ENCODE results near the gene CHRNA4. TPM values are rescaled to one million over a fixed set of nuclear protein-coding genes. Genes with fewer than 3 reads are reported as not detected.

The CHRNA4 gene
- polyA plus RNA-seq, 1 of the 3 experiments (the other 2 are of a cell fraction): not detected

GRCh38 chr20:63323357-63323981 lies 37.7 kb downstream of the CHRNA4 start:
- no peaks in the 10 kb centered on the region for H3K9me3 ChIP-seq
- H3K4me3 ChIP-seq (ENCODE audit: low read depth in 2 of 2, low read length in 1 of 2): no peak overlapping the region
- no peaks in the 10 kb centered on the region for H3F3A ChIP-seq (replicated peaks; ENCODE audit: insufficient read depth)
- H3K27ac ChIP-seq (ENCODE audit: low read depth in 2 of 2, low read length in 1 of 2): no peak overlapping the region
- ChIA-PET CTCF (interaction anchor here (4.0 kb wide), 1 partner anchor 14 kb away, joined by 19 read pairs; no protein-coding TSS in a partner anchor), POLR2A (no interaction called here)
- 49% methylated on average over 17 of the region's 18 CpGs for WGBS (ENCODE audit: low lambda C conversion rate)
- no peaks in the 10 kb centered on the region for H4K20me1 ChIP-seq (ENCODE audit: insufficient read depth)
- H3K9me2 ChIP-seq: no peaks in the 10 kb centered on the region
- H3K27me3 ChIP-seq (ENCODE audit: insufficient read depth): no peaks in the 10 kb centered on the region; the same call in 1 of the 2 replicates
- no peak overlapping the region for H3K4me2 ChIP-seq
- H3K9ac ChIP-seq: no peak overlapping the region
- DNase-seq: no peak
- no peak overlapping the region for H2AFZ ChIP-seq (ENCODE audit: low read depth)
- no peaks in the 10 kb centered on the region for H3K36me3 ChIP-seq (replicated peaks in 1 of 2; ENCODE audit: control insufficient read depth in 1 of 2, insufficient read depth in 2 of 2, low read length in 1 of 2)
- TF ChIP-seq PBX3 (IDR thresholded peaks at IDR 0.05): no peak
- no peak for TF ChIP-seq MEF2A (IDR thresholded peaks at IDR 0.05; ENCODE audit: borderline replicate concordance, low read depth)
- no peak for TF ChIP-seq TAF1 (IDR thresholded peaks at IDR 0.05; ENCODE audit: borderline replicate concordance, low read depth, low read length)
- TF ChIP-seq USF2 (IDR thresholded peaks at IDR 0.05; ENCODE audit: borderline replicate concordance, low read depth, low read length): no peak
- TF ChIP-seq FOXM1 (IDR thresholded peaks at IDR 0.05; ENCODE audit: low read depth): no peak
- no peak for TF ChIP-seq POLR2AphosphoS5 (IDR thresholded peaks at IDR 0.05; ENCODE audit: low read depth, low read length)
- no peak for TF ChIP-seq RCOR1 (IDR thresholded peaks at IDR 0.05; ENCODE audit: low read length)
- no peak for TF ChIP-seq EZH2phosphoT487 (IDR thresholded peaks at IDR 0.05; ENCODE audit: borderline replicate concordance, low read depth)
- TF ChIP-seq GATA2 (CRISPR knock-in tag; IDR thresholded peaks at IDR 0.05): no peak
- TF ChIP-seq ELF1 (IDR thresholded peaks at IDR 0.05): no peak
- H3K79me2 ChIP-seq (ENCODE audit: insufficient read depth): no peaks in the 10 kb centered on the region
- no peaks in the 10 kb centered on the region; a peak in 1 of 4 replicates for H3K4me1 ChIP-seq (ENCODE audit: control insufficient read depth in 1 of 2, insufficient read depth in 2 of 2, low read depth in 1 of 2, low read length in 1 of 2)

GRCh38 chr20:63322933-63323273 lies 38.2 kb downstream of the CHRNA4 start:
- CTCF ChIA-PET: interaction anchor here (4.0 to 6.4 kb wide), 2 partner anchors 14 kb away, joined by 19 to 43 read pairs; no protein-coding TSS in a partner anchor
- DNase-seq: no peak
- 58% methylated on average over 15 of the region's 15 CpGs for WGBS (ENCODE audit: low lambda C conversion rate)

More at GRCh38 chr20:63322933-63323273, 38.2 kb downstream of the CHRNA4 start:
- Histone ChIP-seq H3K27me3 (ENCODE audit: insufficient read depth) (no peaks in the 10 kb centered on the region; the same call in 1 of the 2 replicates), H3K4me3 (ENCODE audit: low read depth in 2 of 2, low read length in 1 of 2) (no peak overlapping the region), H3K4me2 (no peak overlapping the region), H3K79me2 (ENCODE audit: insufficient read depth) (no peaks in the 10 kb centered on the region), H2AFZ (ENCODE audit: low read depth) (no peak overlapping the region), H3F3A (replicated peaks; ENCODE audit: insufficient read depth) (no peaks in the 10 kb centered on the region), H3K36me3 (replicated peaks in 1 of 2; ENCODE audit: control insufficient read depth in 1 of 2, insufficient read depth in 2 of 2, low read length in 1 of 2) (no peaks in the 10 kb centered on the region), H3K9ac (no peak overlapping the region), H3K27ac (ENCODE audit: low read depth in 2 of 2, low read length in 1 of 2) (no peak overlapping the region), H3K9me2 (no peaks in the 10 kb centered on the region), H4K20me1 (ENCODE audit: insufficient read depth) (no peaks in the 10 kb centered on the region), H3K4me1 (ENCODE audit: control insufficient read depth in 1 of 2, insufficient read depth in 2 of 2, low read depth in 1 of 2, low read length in 1 of 2) (no peaks in the 10 kb centered on the region; a peak in 1 of 4 replicates), H3K9me3 (no peaks in the 10 kb centered on the region)
- POLR2A ChIA-PET: no interaction called here
- TF ChIP-seq IRF3 (IDR thresholded peaks at IDR 0.05; ENCODE audit: low read depth, low read length) (no peak), PBX3 (IDR thresholded peaks at IDR 0.05) (no peak), TAF1 (IDR thresholded peaks at IDR 0.05; ENCODE audit: borderline replicate concordance, low read depth, low read length) (no peak), GABPA (IDR thresholded peaks at IDR 0.05; ENCODE audit: low read depth) (no peak), EP300 (IDR thresholded peaks at IDR 0.05; ENCODE audit: borderline replicate concordance in 1 of 2, low read depth in 1 of 2, low read length in 1 of 2) (no peak), RCOR1 (IDR thresholded peaks at IDR 0.05; ENCODE audit: low read length) (no peak), FOSL2 (IDR thresholded peaks at IDR 0.05; ENCODE audit: borderline replicate concordance, low read depth) (no peak), NFIC (IDR thresholded peaks at IDR 0.05; ENCODE audit: borderline replicate concordance) (no peak), USF1 (IDR thresholded peaks at IDR 0.05; ENCODE audit: borderline replicate concordance, low read depth) (no peak), POLR2AphosphoS5 (IDR thresholded peaks at IDR 0.05; ENCODE audit: low read depth, low read length) (no peak)

Data from SK-N-SH (cell line).